MCF 10A (cell line): Measurements from ENCODE around the gene RPL36. TPM values are rescaled to one million over a fixed set of nuclear protein-coding genes. Genes with fewer than 3 reads are reported as not detected.

Experiments
- BruUV-seq: library from RNA; stranded (reverse); fragments of 400-500 nt; replicated peaks from 2 replicates; lab custom pipeline; 2021; lab: Mats Ljungman, UMichigan
- CTCF ChIA-PET: fragments of 300-600 bp; sonication (Branson Sonifier 250); formaldehyde crosslinking; extraction: SDS; loops from one replicate; lab custom pipeline; 2021; ENCODE audit warnings: antibody characterized with exemption, inconsistent platforms; lab: Yijun Ruan, JAX
- POLR2A ChIA-PET: fragments of 300-600, 350-650 bp; sonication (Branson Sonifier 250); formaldehyde crosslinking; extraction: SDS; loops from one replicate; lab custom pipeline; 2020; ENCODE audit warnings: antibody characterized with exemption, inconsistent platforms; lab: Yijun Ruan, JAX
- DNase-seq: peaks from one replicate; pipeline ENCODE4 v3.0.0-alpha.2; 2018; ENCODE audit not compliant: unreplicated experiment
- H3K27ac Mint-ChIP-seq: one replicate; pipeline ENCODE4 v1.8.0; 2022; ENCODE audit warnings: mild to moderate bottlenecking, low read depth, mixed read lengths; ENCODE audit not compliant: unreplicated experiment
- H3K27me3 Mint-ChIP-seq: one replicate; pipeline ENCODE4 v1.8.0; 2022; ENCODE audit warnings: mixed read lengths; ENCODE audit not compliant: insufficient read depth, unreplicated experiment
- H3K36me3 Mint-ChIP-seq: one replicate; pipeline ENCODE4 v1.8.0; 2022; ENCODE audit warnings: mild to moderate bottlenecking, moderate library complexity, mixed read lengths; ENCODE audit not compliant: insufficient read depth, unreplicated experiment
- H3K4me1 Mint-ChIP-seq: one replicate; pipeline ENCODE4 v1.8.0; 2022; ENCODE audit warnings: mixed read lengths; ENCODE audit not compliant: insufficient read depth, unreplicated experiment
- H3K4me3 Mint-ChIP-seq: one replicate; pipeline ENCODE4 v1.8.0; 2022; ENCODE audit warnings: mild to moderate bottlenecking, moderate library complexity, mixed read lengths; ENCODE audit not compliant: unreplicated experiment
- H3K9me3 Mint-ChIP-seq: one replicate; pipeline ENCODE4 v1.8.0; 2022; ENCODE audit warnings: mixed read lengths; ENCODE audit not compliant: unreplicated experiment
- CTCF ChIP-seq: fragments of 200-600 bp; IDR thresholded peaks from one replicate; pipeline ENCODE4 v1.8.0; 2022; ENCODE audit warnings: antibody characterized with exemption, mild to moderate bottlenecking; ENCODE audit not compliant: unreplicated experiment
- intact Hi-C: fragments of 100-400 bp; cut with micrococcal nuclease; formaldehyde crosslinking; loops from 2 replicates; pipeline ENCODE4 v1.14.1; 2022
- total RNA-seq: library from RNA; stranded (reverse); gene quantifications from 2 replicates; pipeline ENCODE4 v1.2.3, GENCODE V29; 2022

RPL36 gene
- total RNA-seq, 1 experiment from 2014 or later = 1,569 TPM

- peaks cover 96% of the 10 kb centered on the region for H3K36me3 Mint-ChIP-seq
These were observed 17.8 kb downstream of the RPL36 start for GRCh38 chr19:5707576-5708575.

GRCh38 chr19:5711025-5711424, 20.9 kb downstream of the RPL36 start:
- no peak for TF ChIP-seq CTCF
- no peak overlapping the region for H3K27ac Mint-ChIP-seq
- peaks cover 92% of the 10 kb centered on the region for H3K36me3 Mint-ChIP-seq
- no TSS peak for BruUV-seq
- H3K4me3 Mint-ChIP-seq = no peak overlapping the region
- intact Hi-C loops = no loop called here
- DNase-seq = no peak
- H3K4me1 Mint-ChIP-seq = no peaks in the 10 kb centered on the region
- H3K9me3 Mint-ChIP-seq = no peaks in the 10 kb centered on the region
- ChIA-PET POLR2A (interaction anchor here (1.0 kb wide), 1 partner anchor 9 kb away, joined by 4 read pairs; the partner anchor contains the start of genes CATSPERD and LONP1), CTCF (interaction anchor here (0.6 kb wide), 1 partner anchor 1152 kb away, joined by 3 read pairs; no protein-coding TSS in a partner anchor)
- H3K27me3 Mint-ChIP-seq = no peaks in the 10 kb centered on the region

More at GRCh38 chr19:5707576-5708575, 17.8 kb downstream of the RPL36 start:
- ChIA-PET CTCF (interaction anchor here (0.6 to 1.3 kb wide), 4 partner anchors 18 to 786 kb away, joined by 3 to 5 read pairs (median 3); partner anchors contain the start of gene RPL36), POLR2A (interaction anchor here (1.0 to 3.3 kb wide), 3 partner anchors 9 to 17 kb away, joined by 3 to 13 read pairs (median 3); no protein-coding TSS in a partner anchor)
- intact Hi-C loops = no loop called here
- H3K27ac Mint-ChIP-seq = no peak overlapping the region
- no peak for TF ChIP-seq CTCF
- H3K9me3 Mint-ChIP-seq = no peaks in the 10 kb centered on the region
- BruUV-seq = no TSS peak
- DNase-seq = no peak
- H3K4me1 Mint-ChIP-seq = peaks cover 6% of the 10 kb centered on the region
- H3K27me3 Mint-ChIP-seq = no peaks in the 10 kb centered on the region
- no peak overlapping the region for H3K4me3 Mint-ChIP-seq

GRCh38 chr19:5711713-5712161, 21.6 kb downstream of the RPL36 start:
- no peak for DNase-seq
- intact Hi-C loops = no loop called here
- POLR2A ChIA-PET = interaction anchor here (1.0 to 1.3 kb wide), 2 partner anchors 8 to 22 kb away, joined by 4 to 5 read pairs; partner anchors contain the start of genes CATSPERD, LONP1 and RPL36
- H3K27ac Mint-ChIP-seq = no peak overlapping the region
- CTCF ChIA-PET = interaction anchor here (0.7 to 0.8 kb wide), 2 partner anchors 257 to 653 kb away, joined by 3 read pairs; no protein-coding TSS in a partner anchor
- H3K4me3 Mint-ChIP-seq = no peak overlapping the region
- peaks cover 92% of the 10 kb centered on the region for H3K36me3 Mint-ChIP-seq
- no peaks in the 10 kb centered on the region for H3K4me1 Mint-ChIP-seq
- TF ChIP-seq CTCF = no peak
- no peaks in the 10 kb centered on the region for H3K27me3 Mint-ChIP-seq
- BruUV-seq = no TSS peak
- no peaks in the 10 kb centered on the region for H3K9me3 Mint-ChIP-seq

GRCh38 chr19:5713228-5713627, 23.1 kb downstream of the RPL36 start:
- intact Hi-C loops = no loop called here
- ChIA-PET POLR2A (interaction anchor here (1.4 to 1.6 kb wide), 2 partner anchors 22 to 23 kb away, joined by 3 to 5 read pairs; partner anchors contain the start of gene RPL36), CTCF (interaction anchor here (0.6 kb wide), 1 partner anchor 1318 kb away, joined by 3 read pairs; no protein-coding TSS in a partner anchor)
- DNase-seq = no peak
- H3K4me1 Mint-ChIP-seq = no peaks in the 10 kb centered on the region
- no peak overlapping the region for H3K27ac Mint-ChIP-seq
- no peaks in the 10 kb centered on the region for H3K9me3 Mint-ChIP-seq
- TF ChIP-seq CTCF = no peak
- no TSS peak for BruUV-seq
- no peaks in the 10 kb centered on the region for H3K27me3 Mint-ChIP-seq
- H3K36me3 Mint-ChIP-seq = peaks cover 89% of the 10 kb centered on the region
- H3K4me3 Mint-ChIP-seq = no peak overlapping the region
